Stimulated activated CD8-positive, alpha-beta memory T cell treated with anti-CD3 and anti-CD28 coated beads, Interleukin-12 subunit alpha, Interleukin-12 subunit beta, amount 100 ng/mL, for 24 hours (primary cell): Measurements from ENCODE around the gene TTLL6.

Source experiments
- DNase-seq: peaks from one replicate; pipeline ENCODE4 v3.0.0-alpha.2; 2020; ENCODE audit errors: extremely low read depth

The TTLL6 gene

DNA sequence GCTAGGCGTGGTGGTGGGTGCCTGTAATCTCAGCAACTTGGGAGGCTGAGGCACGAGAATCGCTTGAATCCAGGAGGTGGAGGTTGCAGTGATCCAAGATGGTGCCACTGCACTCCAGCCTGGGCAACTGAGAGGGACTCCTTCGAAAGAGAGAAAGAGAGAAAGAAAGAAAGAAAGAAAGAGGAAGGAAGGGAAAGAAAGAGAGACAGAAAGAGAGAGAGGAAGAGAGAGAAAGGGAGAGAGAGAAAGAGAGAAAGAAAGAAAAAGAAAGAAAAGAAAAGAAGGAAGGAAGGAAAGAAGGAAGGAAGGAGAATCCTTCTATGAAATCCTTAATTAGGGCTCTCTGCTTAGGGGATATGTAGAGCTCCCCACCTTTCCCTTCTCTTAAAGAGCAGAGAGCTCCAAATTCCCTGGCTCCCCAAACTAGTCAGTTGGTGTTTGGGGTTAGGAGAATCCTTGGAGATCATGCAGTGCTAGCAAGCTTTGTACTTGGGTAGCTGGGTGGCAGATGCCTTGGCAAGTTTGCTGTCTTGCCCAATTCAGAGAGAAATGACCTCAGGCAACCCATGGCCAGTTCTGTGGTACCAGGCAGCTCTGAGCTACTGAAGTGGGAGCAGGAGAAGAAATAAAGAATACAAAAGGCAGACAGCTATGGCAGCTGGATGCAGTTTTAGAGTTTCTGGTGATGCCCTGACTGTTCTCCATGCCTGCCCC is 79.5 kb downstream of the TTLL6 start:
- DNase-seq = no peak

DNA sequence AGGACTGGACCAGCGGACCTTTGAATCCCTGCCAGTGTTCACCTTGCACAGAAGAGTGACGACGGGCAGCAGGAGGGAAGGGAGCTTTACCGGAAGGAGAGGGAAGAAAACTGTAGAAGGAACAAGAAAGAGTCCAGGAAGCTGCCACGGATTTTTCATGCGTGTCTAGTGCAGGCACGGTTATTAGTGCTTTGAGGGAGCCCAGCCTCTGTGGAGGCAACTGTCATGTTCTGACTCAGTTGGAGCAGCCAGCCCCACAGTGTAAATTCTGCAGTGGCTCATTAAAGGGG is 82.0 kb downstream of the TTLL6 start:
- DNase-seq = no peak

DNA sequence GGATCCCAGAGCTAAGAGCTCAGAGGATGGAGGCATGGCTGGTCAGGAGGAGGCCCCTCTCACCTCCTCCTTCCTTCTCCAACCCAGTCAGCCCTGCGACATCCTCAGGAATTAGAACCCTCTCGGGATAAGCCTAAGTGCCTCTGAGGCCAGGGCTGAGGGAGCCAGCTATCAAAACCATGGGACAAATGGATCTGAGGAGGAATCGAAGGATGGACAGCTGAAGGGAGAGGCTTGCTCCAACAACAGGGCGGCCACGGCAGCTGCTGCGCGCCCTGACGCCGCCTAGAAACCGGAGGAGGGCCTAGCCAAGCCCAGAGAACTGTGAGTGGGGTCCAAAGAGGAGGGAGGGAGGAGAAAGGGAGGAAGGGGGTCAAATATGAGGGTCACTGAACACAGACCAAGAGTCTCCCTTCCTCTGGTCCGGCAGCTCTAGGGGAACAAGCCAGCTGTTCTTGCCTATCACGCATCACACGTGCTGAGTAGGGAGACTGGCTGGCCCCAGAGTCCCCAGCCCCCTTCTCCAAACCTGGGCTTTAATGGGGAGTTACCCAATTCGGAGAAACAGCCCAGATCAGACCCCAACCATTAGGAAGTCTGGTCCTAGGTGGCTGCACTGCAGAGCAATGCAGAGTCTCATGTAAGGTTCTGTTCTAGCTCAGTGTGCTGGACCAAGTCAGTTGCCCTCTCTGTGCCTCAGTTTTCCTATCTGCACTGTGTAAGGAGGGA is 82.5 kb downstream of the TTLL6 start:
- no peak for DNase-seq

DNA sequence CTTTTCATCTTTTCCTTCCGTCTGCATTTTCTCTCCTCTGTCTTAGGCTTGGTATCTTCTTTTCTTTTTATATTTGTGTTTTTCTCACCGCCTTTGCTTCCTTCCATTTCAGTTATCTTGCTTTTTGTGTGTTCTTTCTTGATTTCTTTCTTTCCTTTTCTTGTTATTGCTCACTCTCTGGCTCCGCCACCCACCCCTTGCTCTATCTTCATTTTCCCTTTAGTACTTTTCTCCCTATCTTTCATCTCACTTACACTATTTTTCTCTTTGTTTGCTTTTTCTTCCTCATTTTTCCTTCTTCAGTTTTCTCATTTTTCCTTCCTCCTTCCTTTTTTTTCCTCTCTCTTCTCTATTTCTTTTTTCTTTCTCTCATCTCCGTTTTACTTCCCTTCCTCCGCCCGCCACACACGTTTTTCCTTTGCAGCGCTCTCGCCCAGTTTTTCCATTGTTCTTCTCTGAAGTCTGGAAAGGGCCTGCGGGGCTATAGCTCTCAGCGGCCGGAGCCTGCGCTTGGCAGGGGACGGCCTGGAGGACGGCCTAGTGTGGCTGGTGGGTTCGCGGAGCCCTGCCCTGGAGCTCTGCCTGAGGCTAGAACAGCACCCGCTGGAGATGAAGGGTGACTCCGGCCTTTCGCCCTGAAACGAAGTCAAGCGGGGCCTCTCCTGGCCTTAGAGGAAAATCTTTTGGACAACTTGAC is 83.2 kb downstream of the TTLL6 start:
- no peak for DNase-seq

DNA sequence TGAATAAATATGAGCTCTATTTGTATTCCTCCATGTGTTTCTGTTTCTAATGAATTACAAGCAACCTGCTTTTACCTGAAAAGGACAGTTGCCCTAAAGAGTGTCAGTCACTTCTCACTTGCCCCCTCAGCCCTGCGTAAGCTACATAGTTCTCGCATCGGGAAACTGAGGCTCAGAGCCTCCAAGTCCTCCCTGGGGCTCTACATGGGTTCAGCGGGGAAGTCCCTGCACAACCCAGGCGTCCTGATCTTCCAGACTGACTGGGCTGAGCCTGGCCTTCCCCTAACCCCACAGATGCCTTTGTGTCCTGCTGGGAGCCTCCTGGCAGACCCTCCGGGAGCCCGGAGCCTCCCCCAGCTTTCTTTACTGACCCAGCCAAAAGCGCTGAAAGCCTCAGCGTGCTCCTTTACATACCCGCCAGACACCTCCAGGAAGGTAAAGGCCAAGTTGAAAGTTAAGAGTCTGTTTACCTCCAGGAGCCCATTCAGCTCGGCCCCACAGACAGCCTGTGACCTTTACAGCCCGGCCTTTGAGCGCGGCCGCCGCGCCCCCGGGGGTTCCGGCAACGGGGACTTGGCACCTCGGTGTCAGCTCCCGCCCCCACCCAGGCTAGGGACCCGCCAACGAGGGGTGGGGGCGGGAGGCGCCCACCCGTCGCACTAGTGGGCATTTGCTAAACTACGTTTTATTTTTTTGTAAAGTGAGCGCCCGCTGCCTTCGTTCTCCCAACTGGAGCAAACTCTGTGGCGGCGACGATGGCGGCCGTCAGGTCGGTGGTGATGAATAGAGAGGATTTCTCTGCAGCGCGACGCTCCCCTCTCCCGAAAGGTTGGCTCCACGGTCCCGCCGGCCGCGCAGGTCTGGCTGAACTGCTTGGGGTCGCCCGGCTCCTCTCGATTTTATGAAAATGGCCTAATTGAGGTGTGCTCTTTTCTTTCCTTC is 84.1 kb downstream of the TTLL6 start:
- DNase-seq = no peak

DNA sequence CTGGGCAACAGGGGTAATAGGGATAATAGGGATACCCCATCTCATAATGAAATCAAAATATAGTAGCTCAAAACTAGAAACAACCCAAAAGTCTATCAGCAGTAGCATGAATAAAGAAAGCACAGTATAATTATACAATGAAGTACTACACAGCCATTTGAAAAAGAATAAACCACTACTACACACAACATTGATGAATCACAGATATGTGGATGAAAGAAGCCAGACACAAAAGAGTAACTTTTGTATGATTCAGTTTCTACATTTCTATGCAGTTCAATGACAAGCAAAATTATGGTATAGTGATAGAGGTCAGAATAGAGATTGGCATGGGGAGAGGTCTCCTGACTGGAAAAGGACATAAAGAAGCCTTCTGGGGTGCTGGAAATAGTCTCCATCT is 85.7 kb downstream of the TTLL6 start:
- no peak for DNase-seq

DNA sequence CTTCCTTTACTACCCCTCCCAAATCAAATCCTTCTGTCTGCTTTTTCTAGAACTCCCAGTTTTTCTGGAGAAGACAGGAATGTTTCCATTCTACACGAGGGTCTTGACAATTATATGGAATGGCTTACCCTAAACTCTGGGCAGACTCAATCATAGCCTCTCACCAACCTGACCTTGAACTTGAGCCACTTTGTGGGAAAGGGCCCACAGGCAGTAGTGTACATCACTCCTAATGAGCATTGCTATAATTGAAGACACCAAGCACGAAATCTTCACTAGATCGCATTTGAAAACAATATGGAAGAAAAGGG is 86.8 kb downstream of the TTLL6 start:
- no peak for DNase-seq

DNA sequence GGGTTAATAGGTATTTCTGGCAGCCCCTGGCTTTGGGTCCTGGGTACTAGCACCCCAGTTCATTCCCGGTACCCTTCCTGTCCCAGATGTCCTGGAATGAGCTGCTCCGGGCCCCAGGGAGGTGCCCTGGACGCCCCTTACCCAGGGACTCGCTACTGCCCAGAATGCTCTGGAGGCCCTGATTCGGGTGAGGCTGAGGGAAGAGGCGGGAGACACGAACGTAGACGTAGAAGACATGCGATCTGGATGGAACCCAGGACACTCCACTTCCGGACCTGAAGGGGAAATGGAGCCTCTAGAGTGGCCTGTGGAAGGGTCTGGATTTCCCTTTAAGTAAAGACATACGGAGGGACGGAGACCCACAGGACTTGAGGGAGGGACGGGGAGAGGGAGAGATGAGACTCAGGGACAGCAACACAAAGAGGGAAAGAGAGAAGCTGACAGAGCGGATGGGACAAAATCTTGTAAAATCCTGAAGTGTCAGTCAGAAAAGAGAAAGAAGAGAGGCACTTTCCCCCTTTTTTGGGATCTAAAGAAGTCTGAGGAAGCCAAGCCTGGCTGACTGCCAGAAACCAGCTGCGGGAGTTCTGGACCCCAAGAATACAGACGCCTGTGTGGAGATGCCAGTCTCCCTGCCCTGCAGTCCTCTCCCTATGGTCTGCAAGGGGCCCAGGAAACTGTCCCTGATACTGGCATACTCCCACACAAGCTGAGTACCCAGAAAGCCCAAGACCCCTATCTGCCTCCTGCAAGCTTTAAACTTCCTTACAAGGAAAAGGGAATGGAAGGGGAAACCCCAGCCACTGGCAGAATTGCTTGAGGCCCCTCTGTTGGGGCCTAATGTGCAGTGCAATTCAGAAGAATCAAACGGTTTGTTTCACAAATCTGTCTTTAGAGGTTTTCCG is 87.4 kb downstream of the TTLL6 start:
- DNase-seq = no peak

DNA sequence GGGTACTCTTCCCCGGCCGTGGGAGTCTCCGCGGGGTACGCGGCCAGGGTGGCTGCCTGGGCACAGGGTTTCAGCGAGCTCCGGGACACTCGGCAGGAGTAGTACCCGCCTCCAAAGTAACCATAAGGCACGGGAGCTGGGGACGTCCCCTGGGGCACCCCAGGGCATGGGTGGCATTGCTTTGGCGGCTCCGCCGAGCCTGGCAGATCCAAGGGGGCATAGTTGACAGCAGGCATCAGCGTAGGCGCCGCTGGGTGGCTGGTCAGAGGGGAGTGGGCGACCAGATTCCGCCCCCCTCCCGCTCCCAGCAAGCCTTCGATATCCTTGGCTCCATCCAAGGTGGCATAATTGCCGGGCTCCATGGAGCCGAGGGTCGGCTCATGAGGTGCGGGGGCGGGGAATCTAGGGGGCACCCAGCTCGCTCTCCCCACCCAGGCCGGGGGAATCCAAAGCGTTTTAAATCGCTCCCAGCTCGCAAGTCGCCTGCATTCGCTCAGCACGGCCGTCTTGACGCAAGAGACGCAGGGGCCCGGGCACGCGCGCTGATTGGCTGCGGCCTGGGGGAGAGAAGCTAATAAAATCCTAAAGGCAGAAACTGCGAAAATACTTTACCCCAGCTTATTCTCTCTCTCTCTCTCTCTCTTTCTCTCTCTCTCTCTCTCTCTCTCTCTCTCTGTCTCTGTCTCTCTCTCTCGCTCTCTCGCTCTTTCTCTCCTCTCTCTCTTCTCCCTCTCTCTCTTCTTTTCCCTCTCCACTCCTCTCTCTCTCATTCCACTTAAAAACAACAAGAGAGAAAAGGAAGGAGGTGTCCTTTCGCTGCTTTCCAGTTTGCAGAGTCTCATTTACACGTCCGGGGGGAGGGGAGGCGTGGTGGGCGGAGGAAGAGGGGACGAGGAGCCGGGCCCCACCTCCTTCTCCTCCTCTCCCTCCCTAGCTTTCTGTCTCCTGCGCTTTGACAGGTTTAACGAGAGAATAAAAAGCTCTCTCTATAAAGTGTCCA is 88.5 kb downstream of the TTLL6 start, which contains the start of gene HOXB13:
Gene HOXB13, minus strand, starts transcription at position 519 of the 1,000 bp plus-strand sequence. Its CDS starts 157 bp downstream, at position 362.
- peak; percentile 9 for DNase-seq

DNA sequence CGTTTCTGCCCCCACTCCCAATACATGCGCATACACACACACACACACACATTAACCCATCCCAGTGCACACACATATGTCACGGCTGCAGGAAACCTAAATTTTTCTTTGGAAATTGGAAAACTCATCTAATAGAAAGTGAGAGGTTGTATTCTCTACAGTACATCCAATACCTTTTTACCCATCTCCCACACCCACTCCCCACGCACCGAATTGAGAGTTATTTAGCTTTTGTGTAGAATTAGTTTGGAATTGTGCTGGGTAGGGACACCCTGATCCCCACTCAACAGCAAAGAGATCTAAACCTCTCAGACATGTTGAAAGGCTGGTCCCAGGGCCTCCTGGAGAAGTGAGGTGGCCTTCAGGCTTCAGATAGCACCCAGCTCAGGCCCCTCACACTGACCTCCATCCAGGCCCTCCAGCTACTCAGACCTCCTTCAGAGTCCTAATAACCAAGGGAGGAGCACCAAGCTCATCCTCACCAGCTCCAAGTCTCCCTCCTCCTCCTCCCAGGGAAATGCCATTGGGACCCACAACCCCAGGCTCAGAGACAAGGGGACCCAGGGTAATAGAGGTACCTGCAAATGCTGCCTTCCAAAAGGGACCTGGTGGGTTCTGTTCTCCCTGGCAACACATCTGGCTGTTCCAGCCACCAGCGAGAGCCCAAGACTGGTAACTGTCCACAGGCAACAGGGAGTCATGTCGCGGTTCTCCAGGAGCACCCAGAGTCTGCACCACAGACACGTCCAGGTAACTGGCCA is 89.4 kb downstream of the TTLL6 start:
- DNase-seq = no peak

DNA sequence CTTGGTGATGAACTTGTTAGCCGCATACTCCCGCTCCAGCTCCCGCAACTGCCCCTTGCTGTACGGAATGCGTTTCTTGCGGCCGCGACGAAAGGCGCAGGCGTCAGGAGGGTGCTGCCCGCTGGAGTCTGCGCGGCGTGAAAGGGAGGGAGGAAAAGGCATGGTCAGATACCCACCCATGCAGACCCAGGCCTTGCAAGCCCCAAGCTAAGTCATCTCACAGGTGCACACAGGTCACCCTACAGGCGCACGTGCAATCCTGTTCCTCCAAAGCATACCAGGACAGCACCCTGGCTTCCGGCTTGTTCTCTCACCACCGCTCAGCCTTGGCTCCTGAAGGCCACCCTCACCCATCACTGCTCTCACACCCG is 90.1 kb downstream of the TTLL6 start:
- DNase-seq = no peak

DNA sequence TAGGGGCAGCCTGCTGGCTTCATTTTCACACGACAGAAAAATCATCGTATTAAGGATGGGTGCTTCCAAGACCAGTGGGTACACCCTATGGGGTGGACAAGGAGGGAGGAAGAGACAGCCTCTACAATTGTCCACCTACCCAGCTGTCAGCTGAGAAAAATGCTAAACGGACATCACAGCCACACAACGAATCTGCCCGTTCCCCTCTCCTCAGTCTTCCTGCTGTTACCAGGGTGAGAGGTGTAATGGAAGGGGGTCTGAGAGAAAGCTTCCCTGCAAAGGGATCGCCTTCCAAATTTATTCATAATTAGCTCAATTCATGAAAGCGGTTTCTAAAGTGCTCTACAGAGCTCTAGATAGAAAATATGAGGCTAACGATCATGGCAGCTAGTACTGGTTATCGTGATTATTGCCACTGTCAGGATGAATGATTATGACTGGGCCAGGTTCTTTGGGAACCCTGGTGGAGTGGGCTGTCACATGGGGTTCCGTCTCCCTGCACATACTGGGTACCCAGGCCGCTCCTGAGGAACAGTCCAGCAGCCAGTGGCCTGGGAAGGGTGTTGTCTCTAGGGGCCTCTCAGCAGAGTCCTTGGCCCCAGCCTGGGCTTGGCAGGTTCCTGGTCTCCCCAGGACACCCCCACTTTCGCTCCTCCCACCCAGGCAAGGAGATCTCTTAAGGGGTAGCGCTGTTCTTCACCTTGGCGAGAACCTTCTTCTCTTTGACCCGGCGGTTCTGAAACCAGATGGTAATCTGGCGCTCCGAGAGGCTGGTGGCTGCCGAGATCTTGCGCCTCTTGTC is 90.7 kb downstream of the TTLL6 start:
- DNase-seq = no peak

DNA sequence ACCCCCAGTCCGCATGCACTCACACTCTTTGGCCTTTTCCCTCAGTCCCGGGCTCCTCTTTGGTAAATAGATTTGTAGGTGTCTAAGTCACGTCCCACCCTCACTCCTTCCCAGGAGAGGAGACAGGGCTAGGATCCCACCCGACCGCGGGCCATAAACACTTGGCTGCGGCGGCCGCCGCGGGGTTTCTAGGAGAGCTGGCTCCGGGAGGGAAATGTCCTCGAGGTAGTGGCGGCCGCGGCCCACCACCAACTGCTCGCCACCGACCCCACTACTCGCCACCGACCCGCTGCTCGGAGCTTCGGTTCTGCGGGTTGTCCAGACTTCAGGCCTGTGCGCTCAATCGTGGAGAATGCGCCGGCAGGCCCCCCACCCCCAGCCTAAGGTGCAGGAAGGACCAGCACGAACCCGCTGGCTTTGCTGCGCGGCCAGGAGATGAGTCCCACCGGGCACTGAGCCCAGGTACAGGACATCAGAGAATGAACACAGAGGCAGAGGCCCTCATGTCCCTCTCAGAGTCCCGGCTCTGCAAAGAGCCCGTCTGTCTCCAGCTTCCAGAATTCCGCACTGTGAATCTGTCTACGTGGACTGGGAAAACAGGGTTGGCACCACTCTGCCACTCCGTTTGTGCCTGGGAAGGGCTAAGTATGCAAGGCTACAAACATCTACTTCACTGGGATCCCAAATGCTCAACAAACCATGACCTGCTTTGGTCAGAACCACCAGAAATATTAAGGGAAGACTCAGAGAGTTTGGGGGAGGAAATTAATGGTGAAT is 91.6 kb downstream of the TTLL6 start:
- no peak for DNase-seq

DNA sequence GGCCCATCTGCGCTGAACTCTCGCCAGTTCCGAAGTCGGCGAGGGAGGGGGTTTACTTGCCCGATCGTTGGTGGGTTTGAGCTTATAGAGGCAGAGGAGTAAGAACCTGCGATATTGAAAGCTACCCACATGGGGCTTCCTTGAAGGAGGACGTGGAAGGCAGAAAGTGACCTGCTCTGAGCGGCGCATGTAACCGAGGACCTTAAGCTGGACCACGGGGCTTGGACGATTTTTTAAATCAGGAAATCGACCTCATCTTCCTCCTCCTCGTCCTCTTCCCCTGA is 92.1 kb downstream of the TTLL6 start:
- DNase-seq = no peak

DNA sequence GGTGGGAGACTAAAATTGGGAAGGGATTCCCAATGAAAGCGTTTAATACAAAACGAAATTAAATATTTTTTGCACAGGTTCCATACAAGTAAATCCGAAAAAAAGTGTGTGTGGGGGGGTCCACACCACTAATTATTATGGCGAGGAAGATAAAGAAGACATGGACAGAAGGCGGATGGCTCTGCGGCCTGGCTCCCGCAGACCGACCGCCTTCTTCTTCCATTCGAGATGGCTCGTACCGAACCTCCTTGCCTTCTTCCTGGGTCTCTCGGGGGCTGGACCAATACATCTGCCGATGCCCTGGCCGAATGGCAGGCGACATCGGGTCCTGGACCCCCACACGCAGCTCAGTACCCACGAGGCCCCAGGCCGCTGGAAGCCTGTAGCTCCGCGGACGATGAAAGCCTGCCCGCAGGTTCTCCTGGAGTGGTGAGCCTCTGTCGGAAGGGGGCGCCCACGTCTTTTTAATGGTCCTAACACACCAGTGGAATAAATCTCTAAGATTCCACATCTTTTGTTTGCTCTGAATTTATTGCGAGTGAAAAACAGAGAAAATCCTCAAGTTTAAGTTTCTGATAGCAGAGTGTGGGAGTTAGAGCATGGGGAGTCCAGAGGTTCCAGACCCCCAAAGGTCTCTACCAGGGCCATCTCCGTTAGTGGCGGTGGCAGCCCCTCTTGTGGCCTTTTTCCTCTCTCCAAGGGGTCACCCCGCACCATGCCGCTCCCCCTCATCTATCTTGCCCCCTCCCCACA is 92.6 kb downstream of the TTLL6 start:
- peak; percentile 38 for DNase-seq

DNA sequence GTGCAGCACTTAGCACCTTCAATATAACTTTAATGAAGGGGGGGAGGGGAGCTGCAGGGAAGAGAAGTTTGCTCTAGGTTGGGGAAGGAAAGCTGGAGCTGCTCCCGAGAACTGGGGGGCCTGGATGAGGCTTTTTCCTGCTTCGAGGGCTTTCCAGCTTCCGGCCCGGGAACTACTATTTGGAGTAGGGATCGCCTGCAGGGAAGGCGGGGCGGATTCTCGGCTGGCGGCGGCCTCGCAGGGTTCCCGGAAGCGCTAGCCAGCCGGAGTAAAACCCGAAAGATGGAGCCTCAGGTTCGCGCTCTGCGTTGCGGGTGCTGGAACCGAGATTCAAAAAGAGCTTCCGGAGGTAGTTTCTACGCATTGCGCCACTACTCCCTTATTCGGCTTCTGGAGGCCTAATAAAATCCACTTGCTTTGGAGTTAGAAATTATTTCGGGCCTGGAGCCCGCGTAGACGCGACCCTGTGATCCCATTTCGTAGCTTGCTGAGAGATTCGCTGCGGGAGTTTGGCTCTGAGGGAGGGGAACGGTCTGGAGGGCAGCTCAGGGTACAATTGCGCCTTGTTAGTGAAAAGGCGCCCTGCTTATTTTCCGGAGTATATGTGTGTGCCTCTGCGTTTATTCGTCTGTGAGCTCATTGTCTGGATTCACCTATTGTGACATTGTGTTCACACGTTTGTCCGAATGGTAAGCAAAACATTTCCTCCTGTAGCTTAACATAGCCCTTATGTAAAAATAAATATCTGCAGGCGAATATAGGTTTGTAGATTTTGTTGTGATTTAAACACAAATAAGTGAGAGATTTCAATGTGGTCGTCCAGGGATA is 93.4 kb downstream of the TTLL6 start:
- no peak for DNase-seq
